Kidney (tissue), 14 donors: ENCODE measurements around the gene CA5A. TPM values are rescaled to one million over a fixed set of nuclear protein-coding genes. Genes with fewer than 3 reads are reported as not detected.
"Not testable (repeated sequence)": the region's sequence is repeated elsewhere in the genome, so short reads cannot be mapped to it uniquely, and the experiment has no call there.

ENCODE experiments used
- DNase-seq, 5 donors: peaks; one replicate each; pipeline ENCODE4 v3.0.0-alpha.2; 2013 to 2020
- FAIRE-seq: peaks from 2 replicates; lab custom pipeline; 2012; peaks lifted over from hg19 to GRCh38; lab: Jason Lieb, UNC
- H3K27ac ChIP-seq, 2 donors: one replicate each; pipeline ENCODE4 v1.7.0; 2013; ENCODE audit warnings: low read depth in 2 of 2, low read length in 2 of 2, inconsistent platforms in 1 of 2
- H3K27me3 ChIP-seq: one replicate; pipeline ENCODE4 v1.7.1; 2013; ENCODE audit warnings: low read length, inconsistent platforms; ENCODE audit not compliant: control insufficient read depth, insufficient read depth
- H3K36me3 ChIP-seq, 3 donors: one replicate each; pipeline versions ENCODE4 v1.7.0 to v1.7.1; 2013; ENCODE audit warnings: low read length in 3 of 3, control low read depth in 1 of 3, inconsistent platforms in 1 of 3; ENCODE audit not compliant: insufficient read depth in 3 of 3, control insufficient read depth in 2 of 3
- H3K4me1 ChIP-seq, 3 donors: one replicate each; pipeline versions ENCODE4 v1.7.0 to v1.7.1; 2013; ENCODE audit warnings: low read length in 3 of 3, inconsistent platforms in 1 of 3, low read depth in 1 of 3; ENCODE audit not compliant: control insufficient read depth in 2 of 3, insufficient read depth in 2 of 3
- H3K4me3 ChIP-seq, 3 donors: one replicate each; pipeline versions ENCODE4 v1.7.0 to v1.8.1; 2013; ENCODE audit warnings: low read length in 3 of 3, control low read depth in 1 of 3, inconsistent platforms in 1 of 3
- H3K9ac ChIP-seq, 3 donors: one replicate each; pipeline versions ENCODE4 v1.7.0 to v1.7.1; 2013; ENCODE audit warnings: low read length in 3 of 3, control low read depth in 1 of 3, inconsistent platforms in 1 of 3
- H3K9me3 ChIP-seq, 3 donors: one replicate each; pipeline versions ENCODE4 v1.7.0 to v1.7.1; 2013; ENCODE audit warnings: low read length in 3 of 3, control low read depth in 1 of 3, inconsistent platforms in 1 of 3; ENCODE audit not compliant: control insufficient read depth in 2 of 3, insufficient read depth in 1 of 3
- intact Hi-C: fragments of 100-400 bp; cut with DNase I; formaldehyde crosslinking; loops from one replicate; pipeline ENCODE4 v1.11.1; 2022
- polyA plus RNA-seq: library from polyadenylated mRNA; stranded (reverse); fragments of 350-450 nt; fragmentation: Illumina TruSeq; extraction: RNeasy Lipid Tissue Mini Kit (QIAGEN cat#74804); gene quantifications from one replicate; pipeline ENCODE4 v1.2.3, GENCODE V29; 2014; ENCODE audit warnings: low read depth, low replicate concordance; ENCODE audit not compliant: insufficient read depth
- total RNA-seq: library from RNA; stranded (reverse); fragmentation: NEBNext Ultra II Directional; extraction: Animal tissue kit (Norgen Biotek cat#: 25700); gene quantifications from one replicate; pipeline ENCODE4 v1.2.1, GENCODE V29; 2021
- TF ChIP-seq, protein P1 (sequence below): IDR thresholded peaks from 3 replicates; pipeline ENCODE4 v1.5.1; 2012; ENCODE audit warnings: mild to moderate bottlenecking, moderate library complexity, borderline replicate concordance; ENCODE audit not compliant: insufficient read depth; ENCODE audit errors: extremely low read depth
- donor health status: control.
- donor health status: control.
- donor health status: control.
- donor health status: control.
- donor health status: control.
- donor health status: DM: yes; HTN: yes; CAD: no.
- donor health status: Normal renal cell carcinoma (clear cell type).

CA5A gene
- total and polyA plus RNA-seq, 2 donors from 2014 or later = not detected

GRCh38 chr16:87938412-87938949 is 2.2 kb upstream of the CA5A start:
- no peak overlapping the region for H3K4me3 ChIP-seq
- no peaks in the 10 kb centered on the region for H3K27me3 ChIP-seq
- no peaks in the 10 kb centered on the region for H3K4me1 ChIP-seq
- DNase-seq (no peak), FAIRE-seq (no peak)
- intact Hi-C loops = no loop called here
- H3K9me3 ChIP-seq = no peaks in the 10 kb centered on the region
- no peaks in the 10 kb centered on the region for H3K36me3 ChIP-seq
- TF ChIP-seq, protein P1, sequence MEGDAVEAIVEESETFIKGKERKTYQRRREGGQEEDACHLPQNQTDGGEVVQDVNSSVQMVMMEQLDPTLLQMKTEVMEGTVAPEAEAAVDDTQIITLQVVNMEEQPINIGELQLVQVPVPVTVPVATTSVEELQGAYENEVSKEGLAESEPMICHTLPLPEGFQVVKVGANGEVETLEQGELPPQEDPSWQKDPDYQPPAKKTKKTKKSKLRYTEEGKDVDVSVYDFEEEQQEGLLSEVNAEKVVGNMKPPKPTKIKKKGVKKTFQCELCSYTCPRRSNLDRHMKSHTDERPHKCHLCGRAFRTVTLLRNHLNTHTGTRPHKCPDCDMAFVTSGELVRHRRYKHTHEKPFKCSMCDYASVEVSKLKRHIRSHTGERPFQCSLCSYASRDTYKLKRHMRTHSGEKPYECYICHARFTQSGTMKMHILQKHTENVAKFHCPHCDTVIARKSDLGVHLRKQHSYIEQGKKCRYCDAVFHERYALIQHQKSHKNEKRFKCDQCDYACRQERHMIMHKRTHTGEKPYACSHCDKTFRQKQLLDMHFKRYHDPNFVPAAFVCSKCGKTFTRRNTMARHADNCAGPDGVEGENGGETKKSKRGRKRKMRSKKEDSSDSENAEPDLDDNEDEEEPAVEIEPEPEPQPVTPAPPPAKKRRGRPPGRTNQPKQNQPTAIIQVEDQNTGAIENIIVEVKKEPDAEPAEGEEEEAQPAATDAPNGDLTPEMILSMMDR = no peak
- H3K27ac ChIP-seq = no peak overlapping the region
- no peak overlapping the region for H3K9ac ChIP-seq

DNA sequence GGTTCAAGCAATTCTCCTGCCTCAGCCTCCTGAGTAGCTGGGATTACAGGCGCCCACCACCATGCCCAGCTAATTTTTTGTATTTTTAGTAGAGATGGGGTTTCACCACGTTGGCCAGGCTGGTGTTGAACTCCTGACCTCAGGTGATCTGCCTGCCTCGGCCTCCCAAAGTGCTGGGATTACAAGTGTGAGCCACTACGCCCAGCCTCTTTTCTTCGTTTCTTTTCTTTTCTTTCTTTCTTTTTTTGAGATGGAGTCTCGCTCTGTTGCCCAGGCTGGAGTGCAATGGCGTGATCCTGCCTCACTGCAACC is 858 bp upstream of the CA5A start:
- not testable (repeated sequence) for H3K36me3 ChIP-seq, H3K9ac ChIP-seq

GRCh38 chr16:87936016-87936374 is 334 bp downstream of the CA5A start:
- H3K9ac ChIP-seq, intact Hi-C loops, H3K27ac ChIP-seq, FAIRE-seq, H3K4me1 ChIP-seq, H3K36me3 ChIP-seq, H3K9me3 ChIP-seq, DNase-seq, H3K4me3 ChIP-seq, H3K27me3 ChIP-seq: not testable (repeated sequence)

More for the DNA sequence above, 858 bp upstream of the CA5A start:
- H3K4me3 ChIP-seq, intact Hi-C loops, H3K27me3 ChIP-seq, DNase-seq, FAIRE-seq, H3K4me1 ChIP-seq, H3K9me3 ChIP-seq, H3K27ac ChIP-seq: not testable (repeated sequence)

GRCh38 chr16:87934752-87935425 is 1.4 kb downstream of the CA5A start:
- H3K9me3 ChIP-seq, H3K9ac ChIP-seq, H3K27me3 ChIP-seq, H3K4me1 ChIP-seq, H3K27ac ChIP-seq, DNase-seq, H3K4me3 ChIP-seq, FAIRE-seq, intact Hi-C loops, H3K36me3 ChIP-seq: not testable (repeated sequence)

DNA sequence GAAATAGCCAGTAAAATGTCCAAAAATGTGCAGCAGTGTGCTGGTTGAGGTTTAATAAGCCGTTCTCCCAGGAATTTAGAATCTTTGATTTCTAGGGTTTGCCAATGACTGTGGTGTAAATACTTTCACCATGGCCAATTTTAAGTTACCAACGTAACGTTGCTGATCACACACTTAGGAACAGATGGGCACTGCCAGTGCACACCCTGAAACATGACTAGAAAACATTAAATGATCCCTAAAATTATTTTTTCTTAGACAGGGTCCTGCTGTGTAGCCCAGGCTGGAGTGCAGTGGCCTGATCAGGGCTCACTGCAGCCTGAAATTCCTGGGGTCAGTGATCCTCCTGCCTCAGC is 3.2 kb downstream of the CA5A start:
- H3K9ac ChIP-seq = no peak overlapping the region
- DNase-seq (no peak), FAIRE-seq (no peak)
- no peaks in the 10 kb centered on the region for H3K36me3 ChIP-seq
- H3K4me1 ChIP-seq = no peaks in the 10 kb centered on the region
- TF ChIP-seq, protein P1 = no peak
- no peak overlapping the region for H3K4me3 ChIP-seq
- no peaks in the 10 kb centered on the region for H3K9me3 ChIP-seq
- intact Hi-C loops = no loop called here
- no peak overlapping the region for H3K27ac ChIP-seq
- no peaks in the 10 kb centered on the region for H3K27me3 ChIP-seq

DNA sequence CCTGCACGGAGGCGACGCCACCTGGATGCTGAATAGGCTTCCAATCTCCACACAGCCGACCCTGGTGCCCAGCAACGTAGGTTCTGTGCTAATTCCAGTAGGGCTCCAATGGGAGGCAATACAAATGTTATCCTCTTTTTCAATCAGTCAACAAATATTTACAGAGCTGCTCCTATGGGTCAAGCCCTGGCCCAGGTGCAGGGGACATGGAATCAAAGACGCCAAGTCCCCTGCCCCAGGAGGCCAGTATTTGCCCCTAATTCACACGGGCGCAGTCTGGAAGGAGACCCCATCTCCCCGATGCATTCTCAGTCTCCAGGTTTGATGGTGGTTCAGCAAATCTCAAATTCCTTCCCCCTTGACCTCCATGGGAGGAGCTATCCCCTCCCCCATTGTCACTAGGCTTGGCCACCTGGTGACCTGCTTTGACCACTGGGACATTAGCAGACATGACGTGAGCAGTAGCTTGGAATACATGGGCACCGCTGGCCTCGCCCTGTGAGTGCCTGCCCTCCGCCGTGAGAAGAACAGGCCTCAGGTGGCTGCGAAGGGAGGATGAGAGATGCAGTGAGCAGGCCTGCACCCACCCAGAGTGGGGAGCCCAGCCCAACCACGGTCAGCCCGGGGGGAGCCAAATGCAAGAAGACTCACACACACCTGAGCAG is 3.7 kb downstream of the CA5A start:
- H3K36me3 ChIP-seq, intact Hi-C loops, H3K4me3 ChIP-seq, H3K9me3 ChIP-seq, H3K27me3 ChIP-seq, FAIRE-seq, H3K9ac ChIP-seq, H3K27ac ChIP-seq, H3K4me1 ChIP-seq: not testable (repeated sequence)
- DNase-seq = peak in 1 of 5 donors; percentile 30
